Activated T-helper 17 cell treated with anti-CD3 and anti-CD28 coated beads, Interleukin-2, amount 50 U/mL, for 72 hours (primary cell): Measurements from ENCODE around the gene PMCH. TPM values are rescaled to one million over a fixed set of nuclear protein-coding genes. Genes with fewer than 3 reads are reported as not detected.
A peak's percentile ranks its signal among the peaks of the same experiment; 100 is the strongest.
"Not testable (repeated sequence)": the region's sequence is repeated elsewhere in the genome, so short reads cannot be mapped to it uniquely, and the experiment has no call there.

Experiments
- ATAC-seq: fragments of 150-1000 bp; cut with Tn5 transposase; replicated peaks from 2 replicates; pipeline ENCODE4 v1.10.0; 2021; ENCODE audit warnings: mild to moderate bottlenecking, moderate library complexity
- H3K27ac Mint-ChIP-seq: one replicate; pipeline ENCODE4 v1.8.0; 2022; ENCODE audit warnings: mixed read lengths
- H3K27me3 Mint-ChIP-seq: one replicate; pipeline ENCODE4 v1.8.0; 2022; ENCODE audit warnings: mixed read lengths
- H3K36me3 Mint-ChIP-seq: one replicate; pipeline ENCODE4 v1.8.0; 2022; ENCODE audit warnings: low read depth, mild to moderate bottlenecking, mixed read lengths
- H3K4me1 Mint-ChIP-seq: one replicate; pipeline ENCODE4 v1.8.0; 2022; ENCODE audit warnings: mixed read lengths
- H3K4me3 Mint-ChIP-seq: one replicate; pipeline ENCODE4 v1.8.0; 2022; ENCODE audit warnings: mild to moderate bottlenecking, mixed read lengths
- H3K9me3 Mint-ChIP-seq: one replicate; pipeline ENCODE4 v1.8.0; 2022; ENCODE audit warnings: mixed read lengths
- total RNA-seq, 2 donors: library from RNA; stranded (reverse); gene quantifications; one replicate each; pipeline ENCODE4 v1.2.3, GENCODE V29; 2022

The PMCH gene
- total RNA-seq, 2 donors from 2014 or later = 0.45 to 0.71 TPM

DNA sequence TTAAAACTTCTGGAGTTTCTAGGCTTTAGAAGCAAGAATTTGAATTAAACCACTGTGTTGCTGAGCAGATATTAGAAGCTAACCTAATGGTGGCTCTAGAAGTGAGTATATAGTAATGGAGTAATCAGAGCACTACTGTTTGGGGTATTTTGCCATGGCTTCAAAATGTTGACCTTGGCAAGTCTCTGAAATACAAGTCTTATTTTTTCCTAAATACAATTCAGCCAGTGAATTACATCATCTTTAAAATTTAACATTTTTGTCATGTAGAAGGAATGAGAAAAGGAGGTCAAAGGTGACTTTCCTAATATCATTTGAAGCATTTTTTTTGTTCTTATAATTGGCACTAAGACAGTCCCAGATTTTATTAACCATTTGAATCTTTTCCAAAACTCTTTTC, 25.2 kb downstream of the PMCH start:
- Mint-ChIP-seq H3K9me3 (no peaks in the 10 kb centered on the region), H3K27ac (no peak overlapping the region), H3K4me1 (peaks cover 6% of the 10 kb centered on the region), H3K27me3 (no peaks in the 10 kb centered on the region), H3K4me3 (no peak overlapping the region), H3K36me3 (no peaks in the 10 kb centered on the region)
- no peak for ATAC-seq

DNA sequence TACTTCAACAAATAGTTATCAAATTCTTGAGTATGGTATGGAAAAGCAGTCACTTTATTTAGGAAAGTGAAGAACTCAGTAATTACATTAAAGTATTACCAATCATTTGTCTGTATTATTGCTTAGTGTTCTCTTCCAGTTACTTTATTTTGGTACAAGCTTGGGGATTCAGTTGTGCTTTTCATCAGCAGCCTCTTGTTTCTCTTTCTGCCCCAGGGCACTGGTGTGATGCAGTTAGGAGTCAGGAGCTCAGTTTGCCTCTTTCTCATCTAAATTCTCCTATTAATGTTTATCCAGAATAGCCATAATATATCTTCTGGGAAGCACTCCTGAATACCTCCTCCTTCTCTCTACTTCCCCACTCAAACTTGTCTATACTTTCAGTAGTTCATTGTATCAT, 25.7 kb downstream of the PMCH start:
- no peaks in the 10 kb centered on the region for H3K9me3 Mint-ChIP-seq
- H3K36me3 Mint-ChIP-seq = no peaks in the 10 kb centered on the region
- H3K27me3 Mint-ChIP-seq = no peaks in the 10 kb centered on the region
- no peak overlapping the region for H3K27ac Mint-ChIP-seq
- no peak for ATAC-seq
- H3K4me1 Mint-ChIP-seq = peaks cover 6% of the 10 kb centered on the region
- H3K4me3 Mint-ChIP-seq = no peak overlapping the region

DNA sequence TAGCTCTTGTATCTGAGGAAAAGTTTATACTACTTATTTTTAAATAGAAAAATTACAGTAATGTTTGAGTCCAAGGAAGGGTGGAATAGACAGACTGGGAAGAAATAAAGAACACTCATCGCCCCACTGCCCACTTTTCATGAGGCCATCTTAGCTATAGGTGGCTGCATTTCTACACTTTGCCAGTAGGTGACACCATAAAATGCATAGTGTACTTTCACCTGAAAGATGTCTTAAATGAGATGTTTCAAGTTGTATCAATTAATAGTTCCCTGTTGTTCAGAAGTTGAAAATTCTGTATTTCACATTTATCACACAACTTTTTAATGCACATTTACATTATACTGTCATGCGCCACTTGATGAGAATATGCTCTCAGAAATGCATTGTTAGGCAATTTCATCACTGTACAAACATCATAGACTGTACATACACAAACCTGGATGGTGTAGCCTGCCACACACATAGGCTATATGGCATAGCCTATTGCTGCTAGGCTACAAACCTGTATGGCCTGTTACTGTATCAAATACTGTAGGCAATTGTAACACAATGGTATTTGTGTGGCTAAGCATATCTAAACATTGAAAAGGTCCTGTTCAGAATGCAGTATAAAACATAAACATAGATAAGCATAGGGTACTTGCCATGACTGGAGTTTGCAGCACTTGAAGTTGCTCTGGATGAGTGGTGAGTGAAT, 27.6 kb downstream of the PMCH start:
- Mint-ChIP-seq H3K36me3 (no peaks in the 10 kb centered on the region), H3K27ac (no peak overlapping the region), H3K4me3 (no peak overlapping the region), H3K4me1 (peaks cover 6% of the 10 kb centered on the region), H3K27me3 (no peaks in the 10 kb centered on the region), H3K9me3 (no peaks in the 10 kb centered on the region)
- ATAC-seq = peak; percentile 45

DNA sequence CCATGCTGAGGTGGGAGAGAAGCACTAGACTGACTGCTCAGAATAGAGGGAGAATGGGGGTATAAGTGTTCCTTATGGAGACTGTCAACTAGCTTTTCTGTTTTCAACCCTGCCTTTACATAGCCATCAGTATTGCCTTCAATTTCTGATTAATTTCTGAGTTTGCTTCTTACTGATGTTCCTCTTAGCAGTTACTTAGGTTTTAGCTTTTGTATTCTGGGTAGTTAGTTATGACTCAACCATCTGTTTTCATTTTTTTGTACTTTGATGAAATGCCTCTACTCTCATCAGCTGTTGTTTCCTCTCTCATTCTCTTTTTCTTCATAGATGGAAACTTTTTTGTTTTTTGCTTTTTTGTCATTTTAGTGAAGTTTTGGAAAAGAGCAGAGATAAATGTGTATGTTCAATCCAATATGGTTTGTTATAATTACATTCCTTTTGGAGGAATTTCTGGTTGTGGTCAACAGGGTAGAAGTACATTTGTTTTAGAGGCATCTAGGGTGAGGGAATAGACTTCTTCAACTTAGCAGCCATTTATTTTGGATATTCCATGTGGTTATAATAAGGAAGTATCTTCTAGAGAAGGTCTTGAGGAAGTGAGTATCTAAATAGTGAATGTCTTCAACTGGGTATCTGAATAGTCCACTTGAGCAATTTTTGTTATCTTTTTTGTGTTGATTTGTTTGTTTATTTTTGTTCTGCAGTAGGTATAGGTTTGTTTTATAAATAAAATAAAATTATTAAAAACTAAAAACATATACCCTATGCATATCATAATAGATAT, 29.6 kb downstream of the PMCH start:
- Mint-ChIP-seq H3K27me3 (no peaks in the 10 kb centered on the region), H3K9me3 (no peaks in the 10 kb centered on the region), H3K27ac (peak overlapping the region; percentile 64), H3K4me1 (peaks cover 6% of the 10 kb centered on the region), H3K36me3 (no peaks in the 10 kb centered on the region), H3K4me3 (no peak overlapping the region)
- ATAC-seq = peak; percentile 87

DNA sequence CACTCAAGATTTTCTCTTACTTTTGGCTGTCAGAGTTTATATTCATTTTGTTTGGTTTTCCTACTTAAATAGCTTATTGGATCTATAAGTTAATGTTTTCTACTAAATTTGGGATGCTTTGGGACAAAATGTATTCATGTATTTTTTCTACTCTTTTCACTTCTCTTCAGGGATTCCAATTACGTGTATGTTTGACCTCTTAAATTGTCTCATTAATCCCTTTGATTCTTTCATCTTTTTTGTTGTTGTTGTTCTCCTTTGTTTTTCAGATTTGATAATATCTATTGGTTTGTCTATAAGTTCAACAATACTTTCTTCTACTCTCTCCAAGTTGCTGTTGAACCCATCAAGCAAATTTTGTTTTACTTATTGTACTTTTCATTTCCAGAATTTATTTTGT, 34.2 kb downstream of the PMCH start:
- Mint-ChIP-seq H3K4me1 (peaks cover 6% of the 10 kb centered on the region), H3K27me3 (no peaks in the 10 kb centered on the region), H3K9me3 (no peaks in the 10 kb centered on the region), H3K4me3 (no peak overlapping the region), H3K36me3 (no peaks in the 10 kb centered on the region), H3K27ac (no peak overlapping the region)
- no peak for ATAC-seq

DNA sequence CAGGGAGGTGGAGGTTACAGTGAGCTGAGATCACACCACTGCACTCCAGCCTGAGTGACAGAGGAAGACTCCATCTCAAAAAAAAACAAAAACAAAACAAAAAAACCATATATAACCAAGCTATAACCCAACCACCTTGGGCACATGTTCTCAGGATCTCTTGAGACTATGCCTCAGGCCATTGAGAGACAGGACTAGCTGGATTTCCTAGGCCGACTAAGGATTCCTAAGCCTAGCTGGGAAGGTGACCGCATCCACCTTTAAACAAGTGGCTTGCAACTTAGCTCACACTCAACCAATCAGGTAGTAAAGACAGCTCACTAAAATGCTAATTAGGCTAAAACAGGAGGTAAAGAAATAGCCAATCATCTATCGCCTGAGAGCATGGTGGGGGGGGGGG, 42.4 kb downstream of the PMCH start:
- H3K4me3 Mint-ChIP-seq, H3K36me3 Mint-ChIP-seq, H3K4me1 Mint-ChIP-seq, H3K27ac Mint-ChIP-seq, H3K27me3 Mint-ChIP-seq, ATAC-seq, H3K9me3 Mint-ChIP-seq: not testable (repeated sequence)

DNA sequence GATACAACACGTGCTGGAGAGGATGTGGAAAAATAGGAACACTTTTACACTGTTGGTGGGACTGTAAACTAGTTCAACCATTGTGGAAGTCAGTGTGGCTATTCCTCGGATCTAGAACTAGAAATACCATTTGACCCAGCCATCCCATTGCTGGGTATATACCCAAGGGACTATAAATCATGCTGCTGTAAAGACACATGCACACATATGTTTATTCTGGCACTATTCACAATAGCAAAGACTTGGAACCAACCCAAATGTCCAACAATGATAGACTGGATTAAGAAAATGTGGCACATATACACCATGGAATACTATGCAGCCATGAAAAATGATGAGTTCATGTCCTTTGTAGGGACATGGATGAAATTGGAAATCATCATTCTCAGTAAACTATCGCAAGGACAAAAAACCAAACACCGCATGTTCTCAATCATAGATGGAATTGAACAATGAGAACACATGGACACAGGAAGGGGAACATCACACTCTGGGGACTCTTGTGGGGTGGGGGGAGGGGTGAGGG, 50.5 kb downstream of the PMCH start:
- not testable (repeated sequence) for H3K9me3 Mint-ChIP-seq, H3K27ac Mint-ChIP-seq, ATAC-seq, H3K27me3 Mint-ChIP-seq, H3K4me1 Mint-ChIP-seq, H3K4me3 Mint-ChIP-seq, H3K36me3 Mint-ChIP-seq

Other genes with a start within 250 kb of the PMCH start
- 10 to 100 TPM; 39.9 to 40.6 TPM for gene WASHC3, start 135.8 kb downstream of the PMCH start, total RNA-seq
- gene NUP37, start 77.7 kb downstream of the PMCH start, total RNA-seq = 10 to 100 TPM; 63.6 to 80.7 TPM
- gene PARPBP, start 77.7 kb downstream of the PMCH start, total RNA-seq = 10 to 100 TPM; 23.7 to 35.2 TPM